Right lobe of liver (tissue), 6 donors: ENCODE results near the gene STK32B. TPM values are rescaled to one million over a fixed set of nuclear protein-coding genes. Genes with fewer than 3 reads are reported as not detected.

ENCODE experiments used
- ATAC-seq, 4 donors: fragments of 200-7000 bp; cut with Tn5 transposase; one replicate each; pipeline ENCODE4 v1.9.1; 2020; ENCODE audit warnings: mild to moderate bottlenecking in 4 of 4, moderate library complexity in 4 of 4
- DNase-seq, 3 donors: peaks; one replicate each; pipeline ENCODE4 v3.0.0-alpha.2; 2020
- H3K27ac ChIP-seq, 3 donors: fragments of 200-600 bp; one replicate each; pipeline ENCODE4 v1.8.0; 2022
- H3K27me3 ChIP-seq, 2 donors: fragments of 200-600 bp; one replicate each; pipeline ENCODE4 v1.8.0; 2022
- H3K36me3 ChIP-seq, 4 donors: fragments of 200-600 bp; sonication (generic) in 1 of 4; one replicate each; pipeline versions ENCODE4 v1.5.1 to v1.8.0; 2017 to 2022; ENCODE audit warnings: control low read depth in 1 of 4
- H3K4me1 ChIP-seq, 4 donors: fragments of 200-600 bp; sonication (generic) in 1 of 4; one replicate each; pipeline versions ENCODE4 v1.5.1 to v1.8.0; 2017 to 2022; ENCODE audit warnings: control low read depth in 1 of 4
- H3K4me3 ChIP-seq, 3 donors: fragments of 200-600 bp; one replicate each; pipeline ENCODE4 v1.8.0; 2022
- H3K9me3 ChIP-seq, 4 donors: fragments of 200-600 bp; sonication (generic) in 1 of 4; one replicate each; pipeline versions ENCODE4 v1.5.1 to v1.8.0; 2017 to 2022; ENCODE audit warnings: control low read depth in 1 of 4
- POLR2A ChIP-seq: fragments of 450-650 bp; IDR thresholded peaks from one replicate; pipeline ENCODE4 v1.6.1; 2017; ENCODE audit warnings: antibody characterized with exemption, mild to moderate bottlenecking
- WGBS: methylation state at CpG from one replicate; pipeline ENCODE4 v1.1.6; 2018; ENCODE audit warnings: low coverage, low lambda C conversion rate; ENCODE audit not compliant: insufficient coverage; ENCODE audit errors: missing lambda C conversion rate; 5-methylcytosine and 5-hydroxymethylcytosine counted together
- intact Hi-C, 2 donors: fragments of 100-400 bp; cut with DNase I; formaldehyde crosslinking; loops; one replicate each; pipeline versions ENCODE4 v1.11.2 to v1.14.1; 2022
- total RNA-seq, 6 experiments: library from RNA; depleted of rRNA in 2 of 6; stranded (reverse); fragments of >200 nt in 2 of 6; fragmentation: NEBNext Ultra II Directional in 3 of 6; extraction: Animal tissue kit (Norgen Biotek cat#: 25700) in 3 of 6; gene quantifications; one replicate each; pipeline versions ENCODE4 v1.1.0 to v1.2.4, GENCODE V29; 2016 to 2023
- TF ChIP-seq, protein P1 (sequence below), 4 donors: fragments of 200-600 bp in 3 of 4; fragments of 450-650 bp in 1 of 4; IDR thresholded peaks; one replicate each; pipeline versions ENCODE4 v1.5.1 to v1.8.0; 2016 to 2022; ENCODE audit warnings: antibody characterized with exemption in 4 of 4, mild to moderate bottlenecking in 2 of 4
- donor health status: DM: no; HTN: yes; CAD: no.
- donor health status: DM: no; HTN: no; CAD: no.
- donor health status: DM: no; HTN: no; CAD: no.
- donor health status: DM: no; HTN: yes; CAD: no.
- donor health status: DM: no; HTN: yes; CAD: no.

STK32B gene
- total RNA-seq, 6 experiments from 2014 or later: 0.05 to 0.07 TPM; not detected in 4

DNA sequence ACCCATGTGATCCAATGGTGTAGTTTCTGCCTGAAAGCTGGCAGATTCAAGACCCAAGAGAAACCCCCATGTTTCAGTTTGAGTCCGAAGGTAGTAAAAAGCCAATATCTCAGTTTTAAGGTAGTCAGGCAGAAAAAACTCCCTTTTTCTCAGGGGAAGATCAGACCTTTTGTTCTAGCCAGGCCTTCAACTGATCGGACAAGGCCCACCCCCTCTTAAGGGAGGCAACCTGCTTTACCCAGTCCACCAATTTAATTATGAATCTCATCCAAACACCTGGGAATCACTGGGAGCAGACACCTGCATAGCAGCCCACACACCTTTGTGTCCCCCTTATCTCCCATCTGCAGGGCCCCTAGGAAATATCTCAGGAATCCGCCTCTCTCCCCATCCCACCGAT is 322.0 kb downstream of the STK32B start:
- Histone ChIP-seq H3K27me3 (no peaks in the 10 kb centered on the region), H3K4me1 (no peaks in the 10 kb centered on the region), H3K9me3 (no peaks in the 10 kb centered on the region), H3K4me3 (no peak overlapping the region), H3K27ac (no peak overlapping the region), H3K36me3 (no peaks in the 10 kb centered on the region)
- DNase-seq: no peak
- intact Hi-C loops: no loop called here
- TF ChIP-seq, protein P1, sequence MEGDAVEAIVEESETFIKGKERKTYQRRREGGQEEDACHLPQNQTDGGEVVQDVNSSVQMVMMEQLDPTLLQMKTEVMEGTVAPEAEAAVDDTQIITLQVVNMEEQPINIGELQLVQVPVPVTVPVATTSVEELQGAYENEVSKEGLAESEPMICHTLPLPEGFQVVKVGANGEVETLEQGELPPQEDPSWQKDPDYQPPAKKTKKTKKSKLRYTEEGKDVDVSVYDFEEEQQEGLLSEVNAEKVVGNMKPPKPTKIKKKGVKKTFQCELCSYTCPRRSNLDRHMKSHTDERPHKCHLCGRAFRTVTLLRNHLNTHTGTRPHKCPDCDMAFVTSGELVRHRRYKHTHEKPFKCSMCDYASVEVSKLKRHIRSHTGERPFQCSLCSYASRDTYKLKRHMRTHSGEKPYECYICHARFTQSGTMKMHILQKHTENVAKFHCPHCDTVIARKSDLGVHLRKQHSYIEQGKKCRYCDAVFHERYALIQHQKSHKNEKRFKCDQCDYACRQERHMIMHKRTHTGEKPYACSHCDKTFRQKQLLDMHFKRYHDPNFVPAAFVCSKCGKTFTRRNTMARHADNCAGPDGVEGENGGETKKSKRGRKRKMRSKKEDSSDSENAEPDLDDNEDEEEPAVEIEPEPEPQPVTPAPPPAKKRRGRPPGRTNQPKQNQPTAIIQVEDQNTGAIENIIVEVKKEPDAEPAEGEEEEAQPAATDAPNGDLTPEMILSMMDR (IDR thresholded peaks at IDR 0.05): no peak
- TF ChIP-seq POLR2A: no peak
- 55% methylated on average over 4 of the region's 4 CpGs for WGBS
- no peak for ATAC-seq

DNA sequence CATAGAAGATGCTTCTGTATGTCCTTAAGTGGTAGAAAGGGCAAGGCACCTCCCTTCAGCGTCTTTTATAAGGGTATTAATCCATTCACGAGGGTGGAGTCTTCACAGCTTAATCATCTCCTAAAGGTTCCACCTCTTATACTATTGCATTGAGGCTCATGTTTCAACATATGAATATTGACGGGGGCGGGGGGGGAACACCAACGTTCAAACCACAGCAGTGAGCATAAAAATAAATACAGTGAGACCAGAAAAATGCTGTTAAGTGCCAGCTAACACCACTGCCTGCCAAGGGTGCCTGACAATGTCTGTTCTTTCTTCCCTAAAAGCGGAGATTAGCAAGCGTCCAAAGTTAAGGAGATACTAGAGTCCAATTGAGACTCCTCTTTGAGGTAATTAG is 323.3 kb downstream of the STK32B start:
- no peak for ATAC-seq
- no peak for DNase-seq
- Histone ChIP-seq H3K27ac (no peak overlapping the region), H3K27me3 (no peaks in the 10 kb centered on the region), H3K9me3 (no peaks in the 10 kb centered on the region), H3K4me1 (no peaks in the 10 kb centered on the region), H3K36me3 (no peaks in the 10 kb centered on the region), H3K4me3 (no peak overlapping the region)
- intact Hi-C loops: no loop called here
- TF ChIP-seq, protein P1 (IDR thresholded peaks at IDR 0.05): no peak
- no peak for TF ChIP-seq POLR2A
- 46% methylated on average over 6 of the region's 7 CpGs for WGBS

DNA sequence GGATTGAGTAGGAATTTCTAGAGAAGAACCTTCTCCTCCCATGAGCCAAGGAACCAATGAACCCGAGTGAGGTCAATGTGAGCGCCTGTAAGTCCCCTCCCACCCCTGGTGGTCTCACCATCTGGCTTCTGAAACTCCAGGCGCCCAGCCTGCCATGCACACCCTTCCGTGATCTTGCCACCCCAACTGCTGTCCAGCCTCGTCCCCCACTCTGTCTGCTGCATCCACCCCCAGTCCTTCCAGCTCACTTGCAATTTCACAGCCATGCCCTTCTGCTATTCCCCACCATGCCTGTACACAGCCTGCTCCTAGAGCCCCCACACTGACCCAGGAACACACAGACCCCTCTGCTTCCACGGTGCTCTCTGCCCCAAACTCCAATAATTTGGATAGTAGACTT is 323.7 kb downstream of the STK32B start:
- DNase-seq (no peak), ATAC-seq (no peak)
- H3K27me3 ChIP-seq: no peaks in the 10 kb centered on the region
- 61% methylated on average over 6 of the region's 6 CpGs for WGBS
- no peak for TF ChIP-seq POLR2A
- TF ChIP-seq, protein P1 (IDR thresholded peaks at IDR 0.05): no peak
- intact Hi-C loops: no loop called here
- H3K36me3 ChIP-seq: no peaks in the 10 kb centered on the region
- H3K27ac ChIP-seq: no peak overlapping the region
- no peaks in the 10 kb centered on the region for H3K4me1 ChIP-seq
- no peak overlapping the region for H3K4me3 ChIP-seq
- no peaks in the 10 kb centered on the region for H3K9me3 ChIP-seq

DNA sequence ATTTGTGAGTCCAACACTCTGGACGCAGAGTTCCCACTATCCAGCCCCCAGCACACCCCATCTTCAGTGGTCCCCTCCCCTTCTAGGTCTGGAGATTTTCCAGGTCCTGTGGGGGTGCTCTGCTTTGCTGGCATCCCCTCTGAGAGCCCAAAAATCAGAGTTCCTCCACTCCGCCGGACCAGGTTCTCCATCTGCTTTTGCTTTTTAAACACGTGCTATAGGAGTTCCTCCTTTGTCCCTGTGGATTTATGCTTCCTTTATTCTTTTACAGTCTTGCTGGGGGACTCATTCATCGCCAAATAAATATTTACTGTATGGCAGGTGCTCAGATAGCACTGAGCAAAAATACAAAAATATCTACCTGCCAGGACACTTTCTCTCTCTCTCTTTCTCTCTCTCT is 324.7 kb downstream of the STK32B start:
- Histone ChIP-seq H3K36me3 (no peaks in the 10 kb centered on the region), H3K27me3 (no peaks in the 10 kb centered on the region), H3K4me3 (no peak overlapping the region), H3K9me3 (no peaks in the 10 kb centered on the region), H3K27ac (no peak overlapping the region), H3K4me1 (no peaks in the 10 kb centered on the region)
- TF ChIP-seq, protein P1 (IDR thresholded peaks at IDR 0.05): no peak
- no peak for TF ChIP-seq POLR2A
- intact Hi-C loops: no loop called here
- ATAC-seq (no peak), DNase-seq (no peak)
- whole genome bisulfite sequencing: 74% methylated on average over 4 of the region's 5 CpGs

DNA sequence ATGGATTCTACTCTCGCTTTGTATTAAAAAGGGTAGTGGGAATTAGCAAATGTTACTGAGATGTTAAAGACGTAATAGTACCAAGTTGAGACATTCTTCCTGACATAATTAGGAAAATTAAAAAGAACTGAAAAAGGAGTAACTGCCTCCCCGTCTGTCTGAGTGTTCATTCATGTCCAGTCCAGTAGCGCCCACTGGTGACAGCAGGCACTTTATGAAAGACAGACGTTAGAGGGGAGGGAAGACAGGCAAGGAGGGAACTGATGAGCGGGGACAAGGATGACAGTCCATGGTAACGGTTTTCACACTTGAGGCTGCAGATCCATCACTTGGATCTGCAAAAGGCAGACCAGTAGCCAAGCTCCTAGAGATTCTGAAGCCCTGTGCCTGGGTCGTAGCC is 326.7 kb downstream of the STK32B start:
- TF ChIP-seq, protein P1 (IDR thresholded peaks at IDR 0.05): no peak
- no peak for TF ChIP-seq POLR2A
- ATAC-seq (no peak), DNase-seq (no peak)
- H3K4me3 ChIP-seq: no peak overlapping the region
- 49% methylated on average over 8 of the region's 8 CpGs for WGBS
- H3K36me3 ChIP-seq: no peaks in the 10 kb centered on the region
- no peaks in the 10 kb centered on the region for H3K9me3 ChIP-seq
- H3K4me1 ChIP-seq: no peaks in the 10 kb centered on the region
- H3K27me3 ChIP-seq: no peaks in the 10 kb centered on the region
- intact Hi-C loops: no loop called here
- no peak overlapping the region for H3K27ac ChIP-seq
